ENCODE measurements around the gene MAP6.

DNA sequence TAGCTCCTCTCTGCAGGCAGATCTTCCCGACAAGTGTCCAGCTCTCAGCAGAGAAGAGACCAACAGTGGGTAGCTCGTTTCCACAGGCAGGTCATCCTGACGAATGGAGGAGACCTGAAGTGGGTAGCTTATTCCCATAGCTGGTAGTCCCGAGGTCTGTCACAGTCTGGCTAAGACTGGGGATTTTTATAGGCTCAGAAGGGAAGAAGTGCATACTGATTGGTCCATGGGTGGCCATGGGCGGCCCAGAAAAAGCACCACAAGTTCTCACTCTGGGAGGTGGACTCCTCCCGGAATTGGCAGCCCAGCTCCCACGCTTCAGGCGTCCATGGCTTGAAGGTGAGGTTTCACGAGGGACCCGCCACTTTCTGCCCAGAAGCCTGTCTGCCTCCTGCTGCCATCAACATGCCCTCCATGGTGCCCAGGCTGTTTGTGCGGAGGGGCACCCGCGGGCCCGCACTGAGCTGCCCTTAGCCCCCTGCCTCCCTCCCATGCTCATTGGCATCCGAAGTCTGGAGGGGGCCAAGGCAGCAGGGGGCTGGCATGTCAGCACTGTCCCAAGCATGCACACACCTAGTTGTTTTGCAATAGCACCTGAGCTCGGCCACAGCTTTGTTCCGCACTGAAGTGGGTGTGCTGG is 9.9 kb upstream of the MAP6 start:
- TF ChIP-seq, protein P1, sequence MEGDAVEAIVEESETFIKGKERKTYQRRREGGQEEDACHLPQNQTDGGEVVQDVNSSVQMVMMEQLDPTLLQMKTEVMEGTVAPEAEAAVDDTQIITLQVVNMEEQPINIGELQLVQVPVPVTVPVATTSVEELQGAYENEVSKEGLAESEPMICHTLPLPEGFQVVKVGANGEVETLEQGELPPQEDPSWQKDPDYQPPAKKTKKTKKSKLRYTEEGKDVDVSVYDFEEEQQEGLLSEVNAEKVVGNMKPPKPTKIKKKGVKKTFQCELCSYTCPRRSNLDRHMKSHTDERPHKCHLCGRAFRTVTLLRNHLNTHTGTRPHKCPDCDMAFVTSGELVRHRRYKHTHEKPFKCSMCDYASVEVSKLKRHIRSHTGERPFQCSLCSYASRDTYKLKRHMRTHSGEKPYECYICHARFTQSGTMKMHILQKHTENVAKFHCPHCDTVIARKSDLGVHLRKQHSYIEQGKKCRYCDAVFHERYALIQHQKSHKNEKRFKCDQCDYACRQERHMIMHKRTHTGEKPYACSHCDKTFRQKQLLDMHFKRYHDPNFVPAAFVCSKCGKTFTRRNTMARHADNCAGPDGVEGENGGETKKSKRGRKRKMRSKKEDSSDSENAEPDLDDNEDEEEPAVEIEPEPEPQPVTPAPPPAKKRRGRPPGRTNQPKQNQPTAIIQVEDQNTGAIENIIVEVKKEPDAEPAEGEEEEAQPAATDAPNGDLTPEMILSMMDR (IDR thresholded peaks at IDR 0.05): no peak
- TF ChIP-seq POLR2A (IDR thresholded peaks at IDR 0.05): no peak
